ENCODE results near the gene TRIM22. TPM values are rescaled to one million over a fixed set of nuclear protein-coding genes. Genes with fewer than 3 reads are reported as not detected.

The TRIM22 gene
- polyA plus RNA-seq, 3 donors from 2014 or later, result 148 to 196 (median 166) TPM

DNA sequence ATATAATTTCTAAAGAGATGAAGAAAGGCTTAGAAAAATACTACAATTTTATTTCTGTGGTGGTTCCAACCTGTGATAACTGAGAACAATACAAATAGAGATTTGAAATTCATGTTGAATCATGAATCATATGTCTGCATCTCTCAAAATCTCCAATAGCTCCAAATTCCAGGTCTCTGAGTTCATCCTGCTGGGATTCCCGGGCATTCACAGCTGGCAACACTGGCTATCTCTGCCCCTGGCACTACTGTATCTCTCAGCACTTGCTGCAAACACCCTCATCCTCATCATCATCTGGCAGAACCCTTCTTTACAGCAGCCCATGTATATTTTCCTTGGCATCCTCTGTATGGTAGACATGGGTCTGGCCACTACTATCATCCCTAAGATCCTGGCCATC is 46.8 kb downstream of the TRIM22 start, which contains the start of gene OR56B1:
OR56B1 (plus strand) TSS at position 53 of the 400 bp plus-strand sequence; CDS start at position 122, 69 bp downstream.
- peaks cover 4 to 14% (median 6%) of the 10 kb centered on the region in 3 donors for H3K36me3 Mint-ChIP-seq
- H3K4me3 Mint-ChIP-seq, result no peak within 1 kb of the TSS
- H3K27me3 Mint-ChIP-seq (ENCODE audit: low read depth in 3 of 3), result peaks cover under 1 to 7% (median 5%) of the 10 kb centered on the region in 3 donors
- DNase-seq, result no peak
- H3K27ac Mint-ChIP-seq, result no peak within 1 kb of the TSS
- H3K9me3 Mint-ChIP-seq, result peaks cover 0 to 13% (median 9%) of the 10 kb centered on the region in 6 donors
- H3K4me1 Mint-ChIP-seq, result no peaks in the 10 kb centered on the region

DNA sequence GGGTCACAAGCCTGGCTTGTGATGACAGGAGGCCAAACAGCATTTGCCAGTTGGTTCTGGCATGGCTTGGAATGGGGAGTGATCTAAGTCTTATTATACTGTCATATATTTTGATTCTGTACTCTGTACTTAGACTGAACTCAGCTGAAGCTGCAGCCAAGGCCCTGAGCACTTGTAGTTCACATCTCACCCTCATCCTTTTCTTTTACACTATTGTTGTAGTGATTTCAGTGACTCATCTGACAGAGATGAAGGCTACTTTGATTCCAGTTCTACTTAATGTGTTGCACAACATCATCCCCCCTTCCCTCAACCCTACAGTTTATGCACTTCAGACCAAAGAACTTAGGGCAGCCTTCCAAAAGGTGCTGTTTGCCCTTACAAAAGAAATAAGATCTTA is 47.5 kb downstream of the TRIM22 start:
- Mint-ChIP-seq H3K27me3 (ENCODE audit: low read depth in 3 of 3) (peaks cover 4 to 10% (median 5%) of the 10 kb centered on the region in 3 donors), H3K27ac (no peak overlapping the region), H3K9me3 (peaks cover 7 to 20% (median 15%) of the 10 kb centered on the region in 6 donors), H3K4me1 (no peaks in the 10 kb centered on the region), H3K4me3 (no peak overlapping the region), H3K36me3 (peaks cover 4 to 21% (median 7%) of the 10 kb centered on the region in 3 donors)
- DNase-seq, result no peak

DNA sequence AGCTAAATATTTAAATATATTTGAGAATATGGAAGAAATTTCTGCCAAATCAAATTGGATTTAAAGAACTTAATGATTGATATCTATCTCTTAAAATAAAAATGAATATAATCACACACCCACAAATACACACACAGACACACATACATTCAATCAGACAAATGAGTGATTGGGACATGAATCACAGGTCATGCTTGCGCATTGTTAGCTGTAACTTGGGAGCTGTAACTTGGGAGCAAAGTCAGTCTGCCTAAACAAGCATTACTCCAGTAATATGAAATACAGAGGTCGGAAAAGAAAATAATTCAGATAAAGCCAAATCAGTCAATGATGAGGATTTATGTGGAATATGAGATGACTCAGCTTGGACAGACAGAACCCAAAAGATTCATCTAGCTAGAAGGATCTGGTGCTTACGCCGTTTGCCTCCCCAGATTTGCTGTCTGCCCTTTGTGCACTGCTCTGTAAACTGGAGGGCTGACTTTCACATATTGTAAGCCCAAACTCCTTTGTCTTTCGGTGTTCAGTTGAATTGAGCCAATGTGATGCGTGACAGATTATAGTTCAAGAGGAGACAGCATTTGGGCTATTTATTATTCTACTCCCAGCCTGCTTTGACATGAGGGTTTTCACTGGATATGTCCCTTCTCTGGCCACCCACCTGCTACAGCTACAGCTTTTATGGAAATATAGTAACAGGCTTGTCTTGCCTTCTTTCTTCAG is 48.2 kb downstream of the TRIM22 start:
- H3K27me3 Mint-ChIP-seq (ENCODE audit: low read depth in 3 of 3), result peaks cover 4 to 10% (median 5%) of the 10 kb centered on the region in 3 donors
- peaks cover 4 to 22% (median 7%) of the 10 kb centered on the region in 3 donors for H3K36me3 Mint-ChIP-seq
- no peak overlapping the region for H3K27ac Mint-ChIP-seq
- no peaks in the 10 kb centered on the region for H3K4me1 Mint-ChIP-seq
- peaks cover 10 to 27% (median 20%) of the 10 kb centered on the region in 6 donors for H3K9me3 Mint-ChIP-seq
- no peak for DNase-seq
- H3K4me3 Mint-ChIP-seq, result no peak overlapping the region

- H3K36me3 Mint-ChIP-seq, result peaks cover 4 to 22% (median 7%) of the 10 kb centered on the region in 3 donors
- H3K4me1 Mint-ChIP-seq, result no peaks in the 10 kb centered on the region
- H3K4me3 Mint-ChIP-seq, result no peak overlapping the region
- no peak for DNase-seq
- H3K9me3 Mint-ChIP-seq, result peaks cover 10 to 29% (median 21%) of the 10 kb centered on the region in 6 donors
- peaks cover 4 to 10% (median 5%) of the 10 kb centered on the region in 3 donors for H3K27me3 Mint-ChIP-seq (ENCODE audit: low read depth in 3 of 3)
- H3K27ac Mint-ChIP-seq, result no peak overlapping the region
Observed at GRCh38 chr11:5738431-5738830, 48.8 kb downstream of the TRIM22 start.

DNA sequence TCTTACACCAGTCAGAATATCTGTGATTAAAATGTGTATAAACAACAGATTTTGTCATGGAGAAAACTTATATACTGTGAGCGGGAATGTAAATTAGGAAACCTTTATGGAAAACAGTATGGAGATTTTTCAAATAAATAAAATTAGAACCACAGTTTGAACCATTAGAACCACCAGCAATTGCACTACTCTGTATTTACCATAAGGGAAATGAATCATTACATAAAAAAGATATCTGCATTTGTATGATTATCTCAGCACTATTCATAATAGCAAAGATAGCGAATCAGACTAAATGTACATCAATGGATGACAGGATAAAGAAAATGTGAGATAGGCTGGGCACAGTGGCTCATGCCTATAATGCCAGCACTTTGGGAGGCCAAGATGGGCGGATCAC is 57.0 kb downstream of the TRIM22 start:
- H3K27ac Mint-ChIP-seq, result no peak overlapping the region

DNA sequence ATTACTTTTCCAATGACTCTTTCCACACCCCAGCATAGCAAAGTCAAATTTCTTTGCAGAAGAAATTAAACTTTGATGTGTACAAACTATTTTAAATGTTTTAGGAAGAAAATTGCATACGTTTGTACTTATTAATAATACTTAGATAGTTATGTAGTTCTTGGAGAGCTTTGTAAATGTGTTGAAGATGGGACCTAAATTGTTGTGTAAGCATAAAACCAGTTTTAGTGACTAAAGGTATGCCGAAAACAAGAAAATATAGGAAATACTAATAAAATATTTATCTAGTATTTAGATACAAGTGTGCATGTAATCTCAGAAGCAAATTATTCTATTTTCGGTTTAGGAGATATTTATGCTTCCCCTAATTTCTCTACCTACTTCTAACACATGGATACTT is 60.2 kb downstream of the TRIM22 start:
- Mint-ChIP-seq H3K4me1 (no peaks in the 10 kb centered on the region), H3K9me3 (peaks cover 0 to 1% (median 0%) of the 10 kb centered on the region in 6 donors), H3K27me3 (ENCODE audit: low read depth in 3 of 3) (peaks cover 0 to 5% (median 2%) of the 10 kb centered on the region in 3 donors), H3K4me3 (no peak overlapping the region), H3K27ac (no peak overlapping the region), H3K36me3 (no peaks in the 10 kb centered on the region)
- no peak for DNase-seq

More for the DNA sequence above, 57.0 kb downstream of the TRIM22 start:
- Mint-ChIP-seq H3K9me3 (peaks cover 4 to 27% (median 13%) of the 10 kb centered on the region in 6 donors), H3K4me3 (no peak overlapping the region), H3K27me3 (ENCODE audit: low read depth in 3 of 3) (peaks cover under 1 to 2% (median 1%) of the 10 kb centered on the region in 3 donors), H3K4me1 (no peaks in the 10 kb centered on the region), H3K36me3 (peaks cover 0 to 9% (median 0%) of the 10 kb centered on the region in 3 donors)
- no peak for DNase-seq

- H3K36me3 Mint-ChIP-seq, result no peaks in the 10 kb centered on the region
- no peaks in the 10 kb centered on the region for H3K4me1 Mint-ChIP-seq
- H3K27ac Mint-ChIP-seq, result no peak within 1 kb of the TSS
- H3K9me3 Mint-ChIP-seq, result no peaks in the 10 kb centered on the region
- H3K27me3 Mint-ChIP-seq (ENCODE audit: low read depth in 3 of 3), result peaks cover 0 to 5% (median 0%) of the 10 kb centered on the region in 3 donors
- no peak within 1 kb of the TSS for H3K4me3 Mint-ChIP-seq
- DNase-seq, result no peak
Observed at GRCh38 chr11:5753943-5754342, 64.4 kb downstream of the TRIM22 start, which contains the start of gene OR52N4. Gene OR52N4, plus strand, starts transcription at chr11:5754243. Its CDS starts 498 bp downstream, at chr11:5754741.

Other genes starting within 250 kb of the TRIM22 start
- not detected for gene OR51I1, start 248.3 kb upstream of the TRIM22 start, polyA plus RNA-seq
- gene OR51I2, start 240.5 kb upstream of the TRIM22 start, polyA plus RNA-seq, result not detected
- gene OR52D1, start 201.1 kb upstream of the TRIM22 start, polyA plus RNA-seq, result not detected
- gene UBQLN3, start 179.8 kb upstream of the TRIM22 start, polyA plus RNA-seq, result not detected
- not detected for gene UBQLNL, start 173.1 kb upstream of the TRIM22 start, polyA plus RNA-seq
- not detected for gene OR52H1, start 141.2 kb upstream of the TRIM22 start, polyA plus RNA-seq
- gene OR52B6, start 108.9 kb upstream of the TRIM22 start, polyA plus RNA-seq, result not detected
- gene TRIM6, start 93.2 kb upstream of the TRIM22 start, polyA plus RNA-seq, result not detected
- 10 to 100 TPM; 13.6 to 37.6 (median 18.8) TPM for gene TRIM34, start 64.8 kb upstream of the TRIM22 start, polyA plus RNA-seq
- gene TRIM5, start 4.7 kb upstream of the TRIM22 start, polyA plus RNA-seq, result 10 to 100 TPM in 2 of 3 donors, 1 to 10 TPM in 1; 8.9 to 19.8 (median 14.6) TPM
- under 1 TPM in 1 of 3 donors, not detected in 2; 0.28 TPM for gene OR56B1, start 46.7 kb downstream of the TRIM22 start, polyA plus RNA-seq
- gene OR52N4, start 64.5 kb downstream of the TRIM22 start, polyA plus RNA-seq, result not detected
- not detected for gene OR52N5, start 93.6 kb downstream of the TRIM22 start, polyA plus RNA-seq
- gene OR52N1, start 101.5 kb downstream of the TRIM22 start, polyA plus RNA-seq, result not detected
- not detected for gene OR52N2, start 119.1 kb downstream of the TRIM22 start, polyA plus RNA-seq
- gene OR52E6, start 152.1 kb downstream of the TRIM22 start, polyA plus RNA-seq, result not detected
- gene OR52E8, start 167.9 kb downstream of the TRIM22 start, polyA plus RNA-seq, result not detected
- gene OR52E4, start 190.8 kb downstream of the TRIM22 start, polyA plus RNA-seq, result not detected
- gene OR52E5, start 203.4 kb downstream of the TRIM22 start, polyA plus RNA-seq, result not detected